K562 (cell line): Measurements from ENCODE around the gene TRMT2A. TPM values are rescaled to one million over a fixed set of nuclear protein-coding genes. Genes with fewer than 3 reads are reported as not detected.

Experiments
- BRCA1 ChIP-seq, 2 experiments: fragments of 450-650 bp in 1 of 2; sonication (generic) in 1 of 2; formaldehyde crosslinking in 1 of 2; IDR thresholded peaks; 2 replicates each; pipeline versions ENCODE4 v1.5.0 to v1.6.1; 2017 to 2020; ENCODE audit warnings: mild to moderate bottlenecking in 1 of 2, missing genetic modification reagents in 1 of 2
- CBX8 ChIP-seq: fragments of 200-600 bp; sonication (generic); IDR thresholded peaks from 2 replicates; pipeline ENCODE4 v1.6.1; 2012; ENCODE audit warnings: borderline replicate concordance, mixed run types, low read depth, mild to moderate bottlenecking, moderate library complexity, mixed read lengths, low read length, control low read depth, inconsistent platforms; ENCODE audit not compliant: poor library complexity, severe bottlenecking; ENCODE audit errors: extremely low read depth
- MAFF ChIP-seq: IDR thresholded peaks from 2 replicates; pipeline ENCODE4 v1.6.1; 2012; ENCODE audit warnings: low read length, improper control_type of control experiment
- MLLT1 ChIP-seq, 2 experiments: fragments of 450-650 bp; IDR thresholded peaks; 2 replicates each; pipeline ENCODE4 v1.6.1; 2016
- NR1H2 ChIP-seq: sonication (generic); formaldehyde crosslinking; IDR thresholded peaks from 2 replicates; pipeline ENCODE4 v1.4.0; 2020; ENCODE audit warnings: mild to moderate bottlenecking, missing genetic modification reagents
- NRF1 ChIP-seq, 2 experiments: fragments of 450-650 bp; IDR thresholded peaks in 1 of 2; conservative IDR thresholded peaks in 1 of 2; 2 replicates each; pipeline ENCODE4 v1.6.1; 2014; ENCODE audit warnings: mild to moderate bottlenecking in 2 of 2
- ZNF609 ChIP-seq: sonication (generic); formaldehyde crosslinking; IDR thresholded peaks from 2 replicates; pipeline ENCODE4 v1.8.1; 2023; ENCODE audit warnings: missing genetic modification reagents, mild to moderate bottlenecking, borderline replicate concordance
- polyA plus RNA-seq, 8 experiments: library from polyadenylated mRNA; depleted of rRNA in 4 of 8; stranded (reverse) in 5 of 8; unstranded in 3 of 8; fragments of >200 nt; fragmentation: Nextera tagmentation in 2 of 8; fragmentation: Illumina TruSeq in 1 of 8; extraction: Ambion mirVana in 2 of 8; extraction: Trizol in 1 of 8; gene quantifications; 2 replicates each; pipeline versions ENCODE4 v1.2.1 to v1.2.3, GENCODE V29; 2011 to 2014; ENCODE audit warnings: inconsistent platforms in 1 of 8, missing spikeins in 1 of 8
- total RNA-seq, 7 experiments: library from RNA; depleted of rRNA in 6 of 7; stranded (reverse); fragments of >200 nt in 6 of 7; fragmentation: Illumina TruSeq in 2 of 7; extraction: Trizol in 2 of 7; gene quantifications; 2 replicates each; pipeline versions ENCODE4 v1.2.1 to v1.2.3, GENCODE V29; 2011 to 2021; ENCODE audit warnings: low replicate concordance in 1 of 7
- TF ChIP-seq, protein P1 (sequence below): IDR thresholded peaks from 3 replicates; pipeline ENCODE4 v1.6.1; 2011; ENCODE audit warnings: borderline replicate concordance, mild to moderate bottlenecking, moderate library complexity; ENCODE audit not compliant: insufficient read length; ENCODE audit errors: extremely low read depth
- TF ChIP-seq, protein P2 (sequence below): fragments of 450-650 bp; formaldehyde crosslinking; conservative IDR thresholded peaks from 2 replicates; pipeline ENCODE4 v1.4.0; 2022; ENCODE audit warnings: mild to moderate bottlenecking, missing genetic modification characterization
- TF ChIP-seq, protein P3 (sequence below), 2 experiments: fragments of 450-650 bp in 1 of 2; IDR thresholded peaks; 2 replicates each; pipeline ENCODE4 v1.6.1; 2011 to 2017; ENCODE audit warnings: low read depth in 2 of 2, antibody characterized with exemption in 1 of 2, borderline replicate concordance in 1 of 2, low read length in 1 of 2, mild to moderate bottlenecking in 1 of 2, mixed read lengths in 1 of 2; ENCODE audit not compliant: control insufficient read depth in 1 of 2

The TRMT2A gene
- total and polyA plus RNA-seq, 9 of the 15 experiments (the other 6 are each of a cell fraction or from before 2014, with no cell fraction given): 1.6 to 265 (median 140) TPM

- TF ChIP-seq, protein P1, sequence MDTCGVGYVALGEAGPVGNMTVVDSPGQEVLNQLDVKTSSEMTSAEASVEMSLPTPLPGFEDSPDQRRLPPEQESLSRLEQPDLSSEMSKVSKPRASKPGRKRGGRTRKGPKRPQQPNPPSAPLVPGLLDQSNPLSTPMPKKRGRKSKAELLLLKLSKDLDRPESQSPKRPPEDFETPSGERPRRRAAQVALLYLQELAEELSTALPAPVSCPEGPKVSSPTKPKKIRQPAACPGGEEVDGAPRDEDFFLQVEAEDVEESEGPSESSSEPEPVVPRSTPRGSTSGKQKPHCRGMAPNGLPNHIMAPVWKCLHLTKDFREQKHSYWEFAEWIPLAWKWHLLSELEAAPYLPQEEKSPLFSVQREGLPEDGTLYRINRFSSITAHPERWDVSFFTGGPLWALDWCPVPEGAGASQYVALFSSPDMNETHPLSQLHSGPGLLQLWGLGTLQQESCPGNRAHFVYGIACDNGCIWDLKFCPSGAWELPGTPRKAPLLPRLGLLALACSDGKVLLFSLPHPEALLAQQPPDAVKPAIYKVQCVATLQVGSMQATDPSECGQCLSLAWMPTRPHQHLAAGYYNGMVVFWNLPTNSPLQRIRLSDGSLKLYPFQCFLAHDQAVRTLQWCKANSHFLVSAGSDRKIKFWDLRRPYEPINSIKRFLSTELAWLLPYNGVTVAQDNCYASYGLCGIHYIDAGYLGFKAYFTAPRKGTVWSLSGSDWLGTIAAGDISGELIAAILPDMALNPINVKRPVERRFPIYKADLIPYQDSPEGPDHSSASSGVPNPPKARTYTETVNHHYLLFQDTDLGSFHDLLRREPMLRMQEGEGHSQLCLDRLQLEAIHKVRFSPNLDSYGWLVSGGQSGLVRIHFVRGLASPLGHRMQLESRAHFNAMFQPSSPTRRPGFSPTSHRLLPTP: no peak
- no peak for TF ChIP-seq ZNF609 (CRISPR knock-in tag)
- TF ChIP-seq MLLT1 (IDR thresholded peaks at IDR 0.05): no peak
- no peak for TF ChIP-seq BRCA1 (IDR thresholded peaks at IDR 0.05)
- TF ChIP-seq BRCA1 (CRISPR knock-in tag; IDR thresholded peaks at IDR 0.05): no peak
- TF ChIP-seq, protein P2, sequence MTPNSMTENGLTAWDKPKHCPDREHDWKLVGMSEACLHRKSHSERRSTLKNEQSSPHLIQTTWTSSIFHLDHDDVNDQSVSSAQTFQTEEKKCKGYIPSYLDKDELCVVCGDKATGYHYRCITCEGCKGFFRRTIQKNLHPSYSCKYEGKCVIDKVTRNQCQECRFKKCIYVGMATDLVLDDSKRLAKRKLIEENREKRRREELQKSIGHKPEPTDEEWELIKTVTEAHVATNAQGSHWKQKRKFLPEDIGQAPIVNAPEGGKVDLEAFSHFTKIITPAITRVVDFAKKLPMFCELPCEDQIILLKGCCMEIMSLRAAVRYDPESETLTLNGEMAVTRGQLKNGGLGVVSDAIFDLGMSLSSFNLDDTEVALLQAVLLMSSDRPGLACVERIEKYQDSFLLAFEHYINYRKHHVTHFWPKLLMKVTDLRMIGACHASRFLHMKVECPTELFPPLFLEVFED: 0 out of 2 replicates have a peak, but pooled peaks have one; percentile 10
- no peak for TF ChIP-seq NR1H2 (CRISPR knock-in tag)
- TF ChIP-seq CBX8: no peak
- no peak for TF ChIP-seq NRF1 (conservative IDR thresholded peaks at IDR 0.05 in 1 of 2, IDR thresholded peaks at IDR 0.05 in 1 of 2)
- TF ChIP-seq, protein P3, sequence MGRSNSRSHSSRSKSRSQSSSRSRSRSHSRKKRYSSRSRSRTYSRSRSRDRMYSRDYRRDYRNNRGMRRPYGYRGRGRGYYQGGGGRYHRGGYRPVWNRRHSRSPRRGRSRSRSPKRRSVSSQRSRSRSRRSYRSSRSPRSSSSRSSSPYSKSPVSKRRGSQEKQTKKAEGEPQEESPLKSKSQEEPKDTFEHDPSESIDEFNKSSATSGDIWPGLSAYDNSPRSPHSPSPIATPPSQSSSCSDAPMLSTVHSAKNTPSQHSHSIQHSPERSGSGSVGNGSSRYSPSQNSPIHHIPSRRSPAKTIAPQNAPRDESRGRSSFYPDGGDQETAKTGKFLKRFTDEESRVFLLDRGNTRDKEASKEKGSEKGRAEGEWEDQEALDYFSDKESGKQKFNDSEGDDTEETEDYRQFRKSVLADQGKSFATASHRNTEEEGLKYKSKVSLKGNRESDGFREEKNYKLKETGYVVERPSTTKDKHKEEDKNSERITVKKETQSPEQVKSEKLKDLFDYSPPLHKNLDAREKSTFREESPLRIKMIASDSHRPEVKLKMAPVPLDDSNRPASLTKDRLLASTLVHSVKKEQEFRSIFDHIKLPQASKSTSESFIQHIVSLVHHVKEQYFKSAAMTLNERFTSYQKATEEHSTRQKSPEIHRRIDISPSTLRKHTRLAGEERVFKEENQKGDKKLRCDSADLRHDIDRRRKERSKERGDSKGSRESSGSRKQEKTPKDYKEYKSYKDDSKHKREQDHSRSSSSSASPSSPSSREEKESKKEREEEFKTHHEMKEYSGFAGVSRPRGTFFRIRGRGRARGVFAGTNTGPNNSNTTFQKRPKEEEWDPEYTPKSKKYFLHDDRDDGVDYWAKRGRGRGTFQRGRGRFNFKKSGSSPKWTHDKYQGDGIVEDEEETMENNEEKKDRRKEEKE (IDR thresholded peaks at IDR 0.05; ENCODE audit: borderline replicate concordance in 1 of 2, control insufficient read depth in 1 of 2, low read depth in 2 of 2, low read length in 1 of 2): no peak
- TF ChIP-seq MAFF: no peak
Measured at GRCh38 chr22:20113551-20114310, 3.3 kb downstream of the TRMT2A start (continued).
